NCI-H82 treated with DMSO at 0.1 percent for 48 hours (cell line): Measurements from ENCODE around the gene BEST3.
"Not testable (repeated sequence)": the region's sequence is repeated elsewhere in the genome, so short reads cannot be mapped to it uniquely, and the experiment has no call there.

Experiments used
- DNase-seq: peaks from one replicate; lab custom pipeline; 2025; ENCODE audit not compliant: unreplicated experiment; lab: John Stamatoyannopoulos, UW

The BEST3 gene

DNA sequence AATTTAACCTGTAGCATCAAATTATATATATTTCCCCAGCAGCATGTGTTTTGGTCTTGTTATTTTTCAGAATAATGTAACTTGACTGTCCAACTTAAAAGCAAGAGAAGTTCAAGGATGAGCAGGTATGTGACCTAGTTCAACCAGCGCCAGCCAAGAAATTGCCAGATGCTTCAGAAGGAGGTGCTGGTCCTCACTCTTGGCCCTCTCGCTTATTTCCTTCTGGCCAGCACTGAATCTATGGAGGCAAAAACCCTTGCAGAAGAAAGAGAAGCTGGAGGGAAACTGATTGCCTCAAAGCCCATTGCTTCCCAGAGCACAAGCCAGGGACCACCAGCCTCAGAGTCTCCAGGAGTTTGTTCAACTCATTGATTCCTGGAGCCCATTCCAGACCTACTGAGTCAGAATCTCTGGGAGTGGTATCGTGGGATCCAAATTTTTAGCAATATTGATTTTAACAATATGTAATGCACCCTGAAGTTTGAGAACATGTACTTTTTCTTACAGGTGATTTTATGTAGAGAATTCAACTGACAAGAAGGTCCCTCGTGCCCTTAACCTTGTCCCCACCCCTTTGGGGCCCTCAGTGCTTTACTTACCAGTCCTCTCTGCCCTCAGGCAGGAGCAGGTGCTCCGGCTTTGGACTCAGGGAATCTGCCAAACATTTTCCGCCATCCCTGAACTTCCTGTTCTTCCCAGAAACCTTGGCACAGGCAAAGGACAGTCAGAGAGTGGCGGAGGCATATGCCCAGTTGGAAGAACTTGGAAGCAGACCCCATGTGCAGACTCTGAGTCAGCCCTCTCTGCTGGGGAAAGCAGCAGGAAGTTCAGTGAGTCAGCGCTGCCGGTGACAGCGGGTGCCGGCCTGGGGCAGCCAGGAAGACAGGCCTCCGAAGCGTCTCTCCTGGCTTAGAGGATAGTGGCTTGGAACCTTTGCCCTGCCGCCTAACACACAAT is 10.4 kb downstream of the BEST3 start:
- no peak for DNase-seq

DNA sequence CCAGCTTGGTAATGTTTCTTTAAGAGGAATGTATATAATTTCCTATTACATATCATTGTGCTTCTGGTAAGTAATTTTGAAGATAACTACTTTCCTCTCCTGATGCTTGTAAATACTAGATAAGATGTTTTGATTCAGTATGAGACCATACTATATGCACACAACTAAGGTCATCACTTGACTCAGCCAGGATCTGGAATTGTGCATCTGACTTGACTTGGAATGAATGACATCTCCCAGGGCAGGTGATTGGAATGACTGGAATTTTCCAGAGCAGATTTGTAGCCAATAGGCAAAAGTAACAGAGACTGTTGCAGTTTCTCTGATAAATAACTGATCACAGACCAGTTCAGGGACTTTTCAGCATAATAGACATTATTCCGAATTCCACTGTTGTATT is 11.1 kb downstream of the BEST3 start:
- DNase-seq = no peak

DNA sequence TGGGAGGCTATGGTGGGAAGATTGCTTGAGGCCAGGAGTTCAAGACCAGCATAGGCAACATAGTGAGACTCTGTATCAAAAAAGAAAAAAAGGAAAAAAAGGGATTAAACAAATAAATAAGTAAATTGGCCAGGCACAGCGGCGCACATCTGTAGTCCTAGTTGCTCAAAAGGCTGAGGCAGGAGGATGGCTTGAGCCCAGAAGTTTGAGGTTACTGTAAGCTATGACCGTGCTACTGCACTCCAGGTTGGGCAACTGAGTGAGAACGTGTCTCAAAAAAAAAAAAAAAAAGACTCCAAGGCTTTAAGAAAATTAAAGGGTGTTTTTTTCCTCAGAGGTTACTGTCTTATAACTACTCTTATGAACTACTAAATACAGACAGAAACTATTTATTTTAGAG is 11.7 kb downstream of the BEST3 start:
- DNase-seq = no peak

DNA sequence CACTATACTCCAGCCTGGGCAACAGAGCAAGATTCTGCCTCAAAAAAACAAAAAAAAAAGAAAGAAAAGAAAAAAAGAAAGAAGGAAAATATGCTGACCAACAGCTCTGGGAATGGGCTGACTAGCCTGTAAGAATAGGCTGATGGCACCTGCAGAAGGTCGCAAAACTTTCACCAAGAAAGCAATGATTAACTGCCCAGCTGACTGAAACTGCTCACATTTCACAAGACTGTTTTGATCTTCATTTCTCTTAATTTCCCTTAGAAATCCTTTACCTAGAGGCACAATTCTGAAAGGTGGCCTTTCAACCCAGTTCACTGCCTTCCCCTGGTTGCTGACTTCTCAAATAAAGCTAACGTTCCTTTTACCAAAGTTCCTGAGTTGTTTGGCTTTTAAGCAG is 12.4 kb downstream of the BEST3 start:
- DNase-seq = no peak

DNA sequence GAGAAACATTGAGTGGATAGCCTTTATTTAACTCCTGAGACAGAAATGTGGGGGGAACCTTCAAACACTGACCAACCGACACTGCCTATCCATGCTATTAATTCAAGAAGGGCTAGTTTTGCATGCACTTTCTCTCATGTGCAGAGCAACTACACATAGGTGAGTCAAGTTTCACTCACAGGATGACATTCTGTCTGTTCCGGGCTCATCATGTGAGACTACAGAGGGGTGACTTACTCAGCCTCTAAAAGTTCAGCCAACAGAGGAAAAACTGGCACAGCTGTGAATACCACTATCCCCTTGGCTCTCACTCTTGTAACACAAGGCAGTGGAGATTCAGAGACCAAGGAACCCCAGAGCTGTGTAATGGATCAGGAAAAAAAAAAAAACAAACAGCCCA is 13.3 kb downstream of the BEST3 start:
- DNase-seq = no peak

DNA sequence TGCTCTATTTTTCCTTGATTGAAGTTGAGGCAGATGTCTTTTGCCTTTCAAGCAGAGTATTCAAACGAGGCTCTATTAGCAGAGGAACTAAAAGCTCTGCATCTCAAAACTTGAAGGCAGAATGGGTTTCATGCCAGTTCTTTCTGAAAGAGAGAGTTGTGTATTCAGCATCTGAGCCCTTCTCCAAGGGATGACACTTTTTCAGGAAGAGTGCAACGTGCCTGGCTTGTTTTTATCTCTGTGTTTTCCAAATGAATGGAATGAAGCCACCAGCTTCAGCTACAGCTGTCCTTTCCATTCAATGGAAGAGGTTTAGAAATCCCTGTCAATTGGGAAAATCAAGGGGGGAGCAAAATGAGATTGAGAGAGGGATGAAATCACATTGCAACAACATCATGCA is 14.6 kb downstream of the BEST3 start:
- no peak for DNase-seq

DNA sequence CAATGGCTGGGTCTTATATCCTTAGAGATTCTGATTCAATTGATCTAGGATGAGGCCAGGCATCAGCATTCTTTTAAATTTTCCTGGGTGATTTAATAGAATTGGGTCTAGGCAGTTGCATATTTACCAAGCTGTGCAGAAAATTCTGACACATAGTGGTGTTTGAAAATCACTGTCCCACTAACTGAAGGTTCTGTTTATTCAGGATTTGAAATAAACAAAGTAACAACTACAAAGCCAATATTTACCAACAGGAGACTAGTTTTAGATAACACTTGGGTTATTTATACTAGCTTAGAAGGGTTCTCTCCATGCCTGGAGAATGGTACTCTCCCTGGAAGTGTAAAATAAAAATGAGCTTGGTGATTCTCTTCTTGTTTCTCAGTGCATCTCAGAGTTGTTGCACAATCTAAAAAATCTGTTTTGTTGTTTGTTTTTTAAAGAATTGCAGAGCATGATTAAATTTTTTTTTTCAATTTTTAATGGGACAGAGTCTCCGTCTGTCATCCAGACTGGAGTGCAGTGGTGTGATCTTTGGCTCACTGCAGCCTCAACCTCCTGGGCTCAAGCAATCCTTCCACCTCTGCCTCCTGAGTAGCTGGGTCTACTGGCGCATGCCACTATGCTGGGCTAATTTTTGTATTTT is 16.9 kb downstream of the BEST3 start:
- DNase-seq = no peak

DNA sequence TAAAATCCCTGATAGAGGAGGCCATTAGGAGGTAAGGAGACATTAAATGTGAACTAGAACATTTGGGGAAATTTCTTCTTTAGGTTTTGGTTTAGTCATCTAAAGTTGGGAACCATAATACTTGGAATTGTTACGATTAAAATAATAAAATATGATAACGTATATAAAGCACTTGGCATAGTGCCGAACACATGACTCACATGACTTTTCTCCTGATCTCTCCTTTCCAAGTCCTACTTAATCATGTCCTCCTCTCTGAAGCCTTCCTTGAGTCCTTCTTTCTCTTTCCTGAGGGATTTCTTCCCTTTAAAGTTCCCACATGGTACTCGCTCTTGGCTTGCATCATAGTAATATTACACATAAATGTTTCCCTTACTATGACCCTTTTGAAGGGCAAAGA is 20.0 kb downstream of the BEST3 start:
- no peak for DNase-seq

DNA sequence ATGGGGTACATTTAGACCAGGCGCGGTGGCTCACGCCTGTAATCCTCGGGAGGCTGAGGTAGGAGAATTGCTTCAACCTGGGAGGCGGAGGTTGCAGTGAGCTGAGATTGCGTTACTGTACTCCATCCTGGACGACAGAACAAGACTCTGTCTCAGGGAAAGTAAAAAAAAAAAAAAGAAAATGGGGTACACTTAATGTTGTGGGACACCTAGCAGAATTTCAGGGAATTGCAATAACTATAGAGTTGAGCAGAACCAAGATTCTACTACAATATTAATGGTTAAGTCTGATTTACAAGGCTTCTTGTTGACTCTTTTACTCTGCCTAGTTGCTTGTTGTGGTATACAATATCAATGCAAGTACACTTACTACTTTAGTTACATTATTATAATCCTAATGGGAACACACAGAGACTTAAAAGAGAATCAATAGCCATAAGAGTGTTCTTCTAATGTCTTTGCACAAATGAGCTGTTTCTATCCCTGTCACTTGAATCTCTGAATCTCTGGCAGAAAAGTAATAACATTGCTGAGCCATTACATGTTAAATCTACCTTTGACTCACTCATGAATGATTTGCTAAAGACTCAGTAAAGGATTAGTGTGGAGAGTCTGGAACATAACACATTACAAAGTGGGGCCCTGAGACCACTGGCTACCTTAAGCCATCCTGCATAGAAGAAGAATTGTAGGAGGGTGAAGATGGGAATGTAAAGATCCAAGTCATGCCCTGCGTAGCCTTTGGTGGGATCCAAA is 22.7 kb downstream of the BEST3 start:
- DNase-seq = no peak

DNA sequence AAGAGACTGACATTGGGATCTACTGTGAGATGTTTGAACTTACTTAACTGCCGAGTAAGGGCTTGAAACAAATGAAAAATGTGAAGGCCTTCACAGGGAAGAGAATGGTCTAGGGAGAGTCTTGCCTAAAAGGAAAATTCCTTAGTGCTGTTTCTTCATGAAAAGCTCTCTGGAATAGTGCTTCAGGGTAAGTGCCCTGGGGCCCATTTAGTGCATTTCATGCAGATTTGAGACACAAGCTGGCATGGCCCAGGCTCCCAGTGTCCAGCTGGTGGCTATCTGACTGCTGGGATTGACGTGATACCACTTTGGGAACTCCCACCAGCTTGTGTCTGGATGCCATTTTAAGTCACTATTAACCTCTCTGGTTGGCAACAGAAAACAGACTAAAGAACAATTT is 26.9 kb downstream of the BEST3 start:
- no peak for DNase-seq

DNA sequence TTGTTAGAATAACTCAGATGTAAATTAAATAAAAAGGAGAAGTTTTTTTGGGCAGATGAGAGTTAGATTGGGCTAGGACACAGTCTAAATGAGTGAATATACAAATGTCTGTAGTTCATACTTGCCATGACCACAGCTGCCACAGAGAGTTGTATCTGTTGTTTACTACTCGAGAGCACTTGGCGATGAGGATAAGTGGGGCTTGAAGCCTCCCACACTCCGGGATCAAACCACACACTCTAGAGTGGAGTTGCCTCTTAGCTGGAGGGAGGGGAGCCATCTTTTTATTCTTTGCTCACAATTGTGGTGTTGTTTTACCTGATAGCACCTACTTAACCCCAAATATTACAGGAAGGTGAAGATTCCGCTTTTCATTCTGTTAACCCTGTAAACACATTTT is 27.5 kb downstream of the BEST3 start:
- DNase-seq = no peak

DNA sequence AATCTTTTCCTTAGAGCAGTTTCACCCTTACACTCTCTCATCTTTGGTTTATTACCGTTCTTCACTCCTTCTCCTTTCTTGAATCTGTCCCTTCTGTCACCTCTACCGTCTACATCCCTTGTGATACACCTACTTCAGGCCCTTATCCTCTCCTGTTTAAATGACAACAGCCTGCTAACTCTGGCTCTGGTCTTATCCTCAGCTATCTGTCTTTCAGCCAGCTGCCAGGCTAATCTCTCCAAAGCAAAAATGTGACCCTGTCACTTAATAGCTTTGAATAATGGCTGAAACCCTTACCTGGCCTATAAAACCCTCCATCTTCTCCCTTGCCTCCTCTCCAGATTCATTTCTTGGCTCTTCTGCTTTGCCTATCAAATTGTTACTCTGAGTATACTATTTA is 32.3 kb downstream of the BEST3 start:
- DNase-seq = peak; percentile 42

DNA sequence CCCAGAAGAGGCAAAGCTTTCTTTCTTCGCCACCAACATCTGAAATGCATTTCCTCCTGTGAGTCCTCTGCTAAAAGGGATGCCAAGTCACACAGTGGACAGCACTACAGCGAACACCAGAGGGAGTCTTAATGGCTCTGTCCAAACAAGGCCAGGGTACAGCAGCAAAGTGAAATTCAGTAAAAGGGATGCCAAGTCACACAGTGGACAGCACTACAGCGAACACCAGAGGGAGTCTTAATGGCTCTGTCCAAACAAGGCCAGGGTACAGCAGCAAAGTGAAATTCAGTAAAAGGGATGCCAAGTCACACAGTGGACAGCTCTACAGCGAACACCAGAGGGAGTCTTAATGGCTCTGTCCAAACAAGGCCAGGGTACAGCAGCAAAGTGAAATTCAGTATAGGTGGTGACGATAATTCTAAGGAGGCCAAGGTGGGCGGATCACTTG is 34.1 kb downstream of the BEST3 start:
- not testable (repeated sequence) for DNase-seq

DNA sequence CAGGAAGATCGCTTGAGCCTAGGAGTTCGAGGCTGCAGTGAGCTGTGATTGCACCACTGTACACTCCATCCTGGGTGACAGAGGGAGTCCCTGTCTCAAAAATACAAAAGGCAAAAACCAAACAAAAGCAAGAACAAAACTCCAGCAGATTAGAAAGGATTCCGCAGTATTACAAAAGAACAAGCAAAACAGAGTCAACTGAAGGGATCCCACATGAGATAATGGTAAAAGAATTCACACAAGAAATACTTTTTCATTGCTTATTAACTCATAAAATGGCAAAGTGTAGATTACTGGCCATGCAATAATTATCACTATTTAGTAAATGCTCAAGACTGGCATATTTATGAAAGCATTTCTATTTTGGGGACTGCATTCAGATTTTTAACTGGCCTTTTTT is 35.4 kb downstream of the BEST3 start:
- no peak for DNase-seq

DNA sequence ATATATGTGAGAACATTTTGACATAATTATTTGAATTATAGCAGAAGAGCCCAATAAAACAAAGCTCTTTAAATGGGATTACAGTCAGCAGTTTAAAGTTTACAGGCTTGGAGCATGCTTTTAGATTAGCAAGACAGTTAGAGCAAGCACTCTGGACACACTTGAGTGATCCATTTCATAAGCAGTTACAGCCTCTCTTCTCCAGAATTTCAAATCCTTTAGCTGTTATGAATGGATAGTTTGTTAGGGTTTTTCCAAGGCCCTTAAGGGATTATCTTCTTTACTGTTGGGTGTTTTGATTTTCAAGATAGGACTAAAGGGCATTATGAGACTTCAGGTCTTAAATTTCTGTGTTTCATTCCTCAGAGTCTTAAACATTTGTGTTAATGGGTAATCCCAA is 36.3 kb downstream of the BEST3 start:
- peak; percentile 76 for DNase-seq

DNA sequence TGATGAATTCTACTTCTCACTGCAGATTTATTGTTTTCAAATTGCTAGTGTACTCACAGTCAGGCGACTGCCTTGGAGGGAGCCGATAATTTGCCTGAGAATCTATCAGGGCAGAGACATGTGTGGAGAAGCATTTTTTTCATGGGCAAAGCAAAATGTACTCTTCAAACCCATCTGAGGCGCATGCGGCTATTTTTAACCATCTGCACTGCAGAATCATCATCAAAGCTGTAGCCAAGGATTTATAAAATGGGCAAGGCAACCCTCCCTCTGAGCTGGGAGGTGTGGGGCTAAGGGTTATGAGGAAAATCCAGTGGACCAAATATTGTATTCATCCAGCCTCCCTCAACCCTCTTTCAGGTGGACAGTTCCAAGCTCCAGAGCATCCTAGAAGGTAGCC is 37.7 kb downstream of the BEST3 start:
- no peak for DNase-seq

DNA sequence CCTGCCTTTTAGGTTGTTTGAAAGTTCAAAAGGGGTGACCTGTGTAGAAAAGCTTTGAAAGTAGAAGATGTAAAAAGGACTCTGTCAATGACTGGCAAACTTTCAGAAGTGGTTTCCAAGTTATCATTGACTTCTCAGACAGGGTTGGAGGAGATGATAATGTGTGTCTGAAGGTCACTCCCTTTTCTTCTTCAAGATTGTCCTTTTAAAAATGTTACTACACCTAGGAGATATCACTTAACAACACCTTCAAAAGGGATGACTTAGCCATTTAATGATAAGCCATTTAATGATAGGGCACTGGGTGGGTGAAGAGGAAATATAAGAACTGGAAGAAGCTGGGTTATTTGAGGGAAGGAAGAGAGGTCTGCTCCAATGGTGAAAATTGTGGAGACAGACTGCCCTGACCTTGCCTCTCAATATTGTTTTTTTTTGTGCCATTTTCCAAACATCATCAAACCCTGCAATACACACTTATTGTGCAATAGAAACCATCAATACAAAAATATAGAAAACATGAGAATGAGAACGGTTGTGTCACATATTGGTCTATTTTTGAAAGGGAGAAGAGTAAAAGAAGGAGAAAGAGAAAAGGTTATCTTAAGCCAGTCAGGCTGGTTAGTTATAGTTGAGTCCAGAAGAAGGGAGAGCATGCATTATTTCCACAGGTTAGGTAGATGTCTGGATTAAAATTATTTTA is 38.8 kb downstream of the BEST3 start:
- no peak for DNase-seq

DNA sequence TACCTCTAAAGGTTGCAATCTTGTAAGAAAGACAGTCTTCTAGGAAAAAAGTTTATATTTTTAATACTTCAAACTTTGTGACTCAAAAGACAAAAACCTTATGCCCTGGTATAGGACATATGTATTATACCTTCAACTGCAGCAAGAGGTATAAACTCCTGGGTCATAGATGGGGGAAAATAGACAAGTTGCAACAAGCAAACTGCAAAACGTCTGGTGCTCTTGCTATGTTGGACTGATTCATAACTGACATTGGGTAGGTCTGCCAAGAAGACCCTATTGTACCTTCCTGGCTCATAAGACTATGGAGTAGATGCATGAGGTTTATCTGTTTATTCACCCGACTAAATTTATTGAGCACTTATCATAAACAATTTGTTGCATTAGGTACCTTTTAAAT is 40.9 kb downstream of the BEST3 start:
- DNase-seq = no peak

DNA sequence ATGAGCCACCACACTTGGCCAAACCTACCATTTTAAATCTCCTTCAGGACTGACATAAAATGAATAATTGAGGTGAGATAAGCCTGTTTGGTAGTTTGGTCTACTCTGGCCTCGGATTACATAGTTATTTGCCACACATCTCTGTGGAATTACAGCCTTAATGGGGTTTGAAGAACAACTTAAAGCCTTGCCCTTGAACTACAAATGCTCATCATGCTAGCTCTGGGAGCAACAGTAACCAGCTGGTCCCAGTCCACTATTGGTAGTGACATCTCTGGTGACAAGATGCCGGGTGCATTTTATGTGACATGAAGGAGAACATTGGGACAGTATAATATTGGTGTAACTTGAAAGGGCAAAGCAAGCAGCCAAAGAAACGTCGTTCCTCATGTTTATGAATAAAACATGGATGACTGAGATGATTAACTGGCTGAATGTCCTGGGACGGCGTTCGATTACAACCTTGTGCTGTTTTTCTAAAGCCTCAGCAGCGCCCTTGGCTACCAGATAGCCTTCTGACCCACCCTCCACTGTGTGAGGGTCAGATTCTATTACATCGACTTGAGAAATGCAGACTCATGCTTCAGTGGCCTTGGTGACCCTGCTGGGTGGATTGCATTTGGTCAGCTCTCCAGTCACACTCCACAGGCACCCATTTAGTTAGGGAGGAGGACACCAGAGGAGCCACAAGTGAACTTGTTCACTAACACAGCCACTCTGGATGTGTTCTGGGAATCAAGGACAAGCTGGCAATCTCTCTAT is 41.5 kb downstream of the BEST3 start:
- no peak for DNase-seq

DNA sequence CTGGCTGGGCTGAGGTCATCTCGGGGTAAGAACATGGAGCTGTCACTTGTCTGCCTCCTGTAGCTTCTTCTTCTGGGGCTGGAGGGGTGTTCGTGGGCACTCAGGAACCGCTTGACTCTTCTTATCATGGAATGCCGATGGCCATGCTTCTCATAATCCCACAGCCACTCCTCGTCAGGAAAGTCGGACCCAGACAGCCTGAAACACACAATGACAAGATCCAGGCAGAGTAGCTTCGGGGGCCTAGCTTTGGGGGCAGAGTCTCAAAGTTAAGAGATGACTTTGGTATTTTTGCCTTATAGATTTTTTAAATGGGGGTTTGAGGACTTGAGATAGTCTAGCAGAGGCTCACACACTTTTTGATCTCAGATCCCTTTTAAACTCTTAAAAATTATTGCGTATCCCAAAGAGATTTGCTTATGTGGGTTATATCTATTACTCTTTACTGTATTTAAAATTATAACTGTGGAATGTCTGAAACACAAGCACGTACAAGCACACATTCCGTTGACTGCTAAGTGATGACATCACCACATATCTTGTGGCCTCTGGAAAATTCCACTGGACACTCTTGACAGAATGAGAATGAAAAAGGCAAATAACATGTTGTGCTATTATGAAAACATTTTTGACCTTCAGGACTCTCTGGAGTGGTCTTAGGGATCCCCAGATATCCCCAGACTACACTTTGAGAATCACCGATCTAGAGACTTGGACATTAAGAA is 43.3 kb downstream of the BEST3 start:
- no peak for DNase-seq
